ENCODE results near the gene OTOGL.

GRCh38 chr12:80157645-80158044, 58.3 kb downstream of the OTOGL start:
- TF ChIP-seq FOSL2 (IDR thresholded peaks at IDR 0.05; ENCODE audit: borderline replicate concordance, low read depth): peak; percentile 5; the same call in 1 of the 2 replicates
- no peak for TF ChIP-seq CTCF (IDR thresholded peaks at IDR 0.05)
- TF ChIP-seq RXRA (IDR thresholded peaks at IDR 0.05; ENCODE audit: borderline replicate concordance, low read depth): no peak
- no peak for TF ChIP-seq MXI1 (IDR thresholded peaks at IDR 0.05; ENCODE audit: low read depth, low read length)
- no peak for TF ChIP-seq CHD2 (IDR thresholded peaks at IDR 0.05; ENCODE audit: low read length, partially characterized antibody)
- no peak for TF ChIP-seq REST (IDR thresholded peaks at IDR 0.05; ENCODE audit: low read depth, low read length)
